Measurements from ENCODE around the gene GNAT1.
"Not testable (repeated sequence)": the region's sequence is repeated elsewhere in the genome, so short reads cannot be mapped to it uniquely, and the experiment has no call there.

GNAT1 gene

GRCh38 chr3:50203809-50204803 is 12.7 kb downstream of the GNAT1 start:
- DNase-seq = no peak

GRCh38 chr3:50204804-50205412 is 13.5 kb downstream of the GNAT1 start, which contains the start of gene SLC38A3:
Gene SLC38A3, plus strand, starts transcription at chr3:50205271. Its CDS starts 8,929 bp downstream, at chr3:50214200.
- DNase-seq = no peak

GRCh38 chr3:50205413-50206276 is 14.2 kb downstream of the GNAT1 start:
- DNase-seq = no peak

- no peak for DNase-seq
These were observed 16.1 kb downstream of the GNAT1 start for GRCh38 chr3:50207359-50208042.

- DNase-seq = no peak
These were observed 17.4 kb downstream of the GNAT1 start for GRCh38 chr3:50208677-50209344.

- no peak for DNase-seq
These were observed 18.7 kb downstream of the GNAT1 start for GRCh38 chr3:50210176-50210509.

GRCh38 chr3:50210510-50211367 is 19.3 kb downstream of the GNAT1 start:
- peak; percentile 34 for DNase-seq

GRCh38 chr3:50211368-50211717 is 19.9 kb downstream of the GNAT1 start:
- DNase-seq = not testable (repeated sequence)

GRCh38 chr3:50211930-50212329 is 20.5 kb downstream of the GNAT1 start:
- DNase-seq = no peak

- DNase-seq = no peak
These were observed 21.1 kb downstream of the GNAT1 start for GRCh38 chr3:50212502-50212901.

GRCh38 chr3:50212971-50213370 is 21.6 kb downstream of the GNAT1 start:
- no peak for DNase-seq

- no peak for DNase-seq
These were observed 22.0 kb downstream of the GNAT1 start for GRCh38 chr3:50213373-50213772.

GRCh38 chr3:50214824-50215223 is 23.4 kb downstream of the GNAT1 start:
- no peak for DNase-seq

- DNase-seq = no peak
These were observed 24.1 kb downstream of the GNAT1 start for GRCh38 chr3:50215529-50215928.

GRCh38 chr3:50217681-50218080 is 26.3 kb downstream of the GNAT1 start:
- DNase-seq = no peak

- DNase-seq = no peak
These were observed 27.0 kb downstream of the GNAT1 start for GRCh38 chr3:50218448-50218847.

GRCh38 chr3:50219285-50219684 is 27.9 kb downstream of the GNAT1 start:
- no peak for DNase-seq

- DNase-seq = no peak
These were observed 28.7 kb downstream of the GNAT1 start for GRCh38 chr3:50220109-50220508.

- DNase-seq = no peak
These were observed 29.6 kb downstream of the GNAT1 start for GRCh38 chr3:50221051-50221410.

GRCh38 chr3:50221411-50222168 is 30.2 kb downstream of the GNAT1 start:
- DNase-seq = no peak

- DNase-seq = no peak
These were observed 30.7 kb downstream of the GNAT1 start for GRCh38 chr3:50222169-50222528.

Measured in NCI-H2107 (cell line).